ENCODE measurements around the gene CCDC150. TPM values are rescaled to one million over a fixed set of nuclear protein-coding genes. Genes with fewer than 3 reads are reported as not detected.
A peak's percentile ranks its signal among the peaks of the same experiment; 100 is the strongest.
"Not testable (repeated sequence)": the region's sequence is repeated elsewhere in the genome, so short reads cannot be mapped to it uniquely, and the experiment has no call there.

The CCDC150 gene
- total RNA-seq, 1 donor from 2014 or later: 17.8 TPM

- peaks cover 60% of the 10 kb centered on the region for H3K36me3 Mint-ChIP-seq (ENCODE audit: low read depth)
- H3K4me3 Mint-ChIP-seq (ENCODE audit: low read depth); DNase-seq (ENCODE audit: low spot score); H3K27ac Mint-ChIP-seq; intact Hi-C loops (cut with micrococcal nuclease); H3K4me1 Mint-ChIP-seq (ENCODE audit: low read depth); H3K27me3 Mint-ChIP-seq (ENCODE audit: low read depth): not testable (repeated sequence)
- H3K9me3 Mint-ChIP-seq: peaks cover 52% of the 10 kb centered on the region
Observed at GRCh38 chr2:196736646-196737045, 97.1 kb downstream of the CCDC150 start.

GRCh38 chr2:196737046-196737445 lies 97.5 kb downstream of the CCDC150 start:
- peaks cover 58% of the 10 kb centered on the region for H3K36me3 Mint-ChIP-seq (ENCODE audit: low read depth)
- no peaks in the 10 kb centered on the region for H3K4me1 Mint-ChIP-seq (ENCODE audit: low read depth)
- no peaks in the 10 kb centered on the region for H3K27me3 Mint-ChIP-seq (ENCODE audit: low read depth)
- H3K9me3 Mint-ChIP-seq: peaks cover 52% of the 10 kb centered on the region
- intact Hi-C loops (cut with micrococcal nuclease): no loop called here
- H3K27ac Mint-ChIP-seq: no peak overlapping the region
- no peak overlapping the region for H3K4me3 Mint-ChIP-seq (ENCODE audit: low read depth)
- DNase-seq (ENCODE audit: low spot score): no peak

- H3K4me3 Mint-ChIP-seq (ENCODE audit: low read depth): no peak overlapping the region
- no peak overlapping the region for H3K27ac Mint-ChIP-seq
- no peaks in the 10 kb centered on the region for H3K4me1 Mint-ChIP-seq (ENCODE audit: low read depth)
- no peaks in the 10 kb centered on the region for H3K27me3 Mint-ChIP-seq (ENCODE audit: low read depth)
- intact Hi-C loops (cut with micrococcal nuclease): no loop called here
- DNase-seq (ENCODE audit: low spot score): no peak
- H3K9me3 Mint-ChIP-seq: peaks cover 52% of the 10 kb centered on the region
- H3K36me3 Mint-ChIP-seq (ENCODE audit: low read depth): peaks cover 47% of the 10 kb centered on the region
Observed at GRCh38 chr2:196739031-196739430, 99.5 kb downstream of the CCDC150 start.

GRCh38 chr2:196742216-196742615 lies 102.7 kb downstream of the CCDC150 start:
- Mint-ChIP-seq H3K36me3 (ENCODE audit: low read depth) (peaks cover 29% of the 10 kb centered on the region), H3K9me3 (peaks cover 29% of the 10 kb centered on the region), H3K4me1 (ENCODE audit: low read depth) (no peaks in the 10 kb centered on the region), H3K27ac (no peak overlapping the region), H3K27me3 (ENCODE audit: low read depth) (no peaks in the 10 kb centered on the region), H3K4me3 (ENCODE audit: low read depth) (no peak overlapping the region)
- DNase-seq (ENCODE audit: low spot score): no peak
- intact Hi-C loops (cut with micrococcal nuclease): no loop called here

- intact Hi-C loops (cut with micrococcal nuclease): no loop called here
- Mint-ChIP-seq H3K36me3 (ENCODE audit: low read depth) (peaks cover 28% of the 10 kb centered on the region), H3K27ac (no peak overlapping the region), H3K4me1 (ENCODE audit: low read depth) (no peaks in the 10 kb centered on the region), H3K4me3 (ENCODE audit: low read depth) (no peak overlapping the region), H3K9me3 (peaks cover 28% of the 10 kb centered on the region), H3K27me3 (ENCODE audit: low read depth) (no peaks in the 10 kb centered on the region)
- no peak for DNase-seq (ENCODE audit: low spot score)
Observed at GRCh38 chr2:196742685-196743084, 103.2 kb downstream of the CCDC150 start.

GRCh38 chr2:196743165-196743564 lies 103.7 kb downstream of the CCDC150 start:
- DNase-seq (ENCODE audit: low spot score): no peak
- Mint-ChIP-seq H3K27me3 (ENCODE audit: low read depth) (no peaks in the 10 kb centered on the region), H3K36me3 (ENCODE audit: low read depth) (peaks cover 23% of the 10 kb centered on the region), H3K4me3 (ENCODE audit: low read depth) (no peak overlapping the region), H3K27ac (no peak overlapping the region), H3K4me1 (ENCODE audit: low read depth) (peaks cover under 1% of the 10 kb centered on the region), H3K9me3 (peaks cover 23% of the 10 kb centered on the region)
- intact Hi-C loops (cut with micrococcal nuclease): no loop called here

GRCh38 chr2:196745711-196746110 lies 106.2 kb downstream of the CCDC150 start:
- peaks cover 9% of the 10 kb centered on the region for H3K4me1 Mint-ChIP-seq (ENCODE audit: low read depth)
- H3K4me3 Mint-ChIP-seq (ENCODE audit: low read depth): no peak overlapping the region
- intact Hi-C loops (cut with micrococcal nuclease): no loop called here
- no peaks in the 10 kb centered on the region for H3K27me3 Mint-ChIP-seq (ENCODE audit: low read depth)
- peaks cover 2% of the 10 kb centered on the region for H3K9me3 Mint-ChIP-seq
- DNase-seq (ENCODE audit: low spot score): no peak
- peaks cover 6% of the 10 kb centered on the region for H3K36me3 Mint-ChIP-seq (ENCODE audit: low read depth)
- H3K27ac Mint-ChIP-seq: no peak overlapping the region

- Mint-ChIP-seq H3K36me3 (ENCODE audit: low read depth) (peaks cover under 1% of the 10 kb centered on the region), H3K27ac (no peak overlapping the region), H3K9me3 (no peaks in the 10 kb centered on the region), H3K27me3 (ENCODE audit: low read depth) (no peaks in the 10 kb centered on the region), H3K4me1 (ENCODE audit: low read depth) (peaks cover 15% of the 10 kb centered on the region), H3K4me3 (ENCODE audit: low read depth) (no peak overlapping the region)
- intact Hi-C loops (cut with micrococcal nuclease): no loop called here
- DNase-seq (ENCODE audit: low spot score): no peak
Observed at GRCh38 chr2:196747400-196747799, 107.9 kb downstream of the CCDC150 start.

GRCh38 chr2:196748123-196748522 lies 108.6 kb downstream of the CCDC150 start:
- H3K4me1 Mint-ChIP-seq (ENCODE audit: low read depth): peaks cover 15% of the 10 kb centered on the region
- intact Hi-C loops (cut with micrococcal nuclease): no loop called here
- H3K27ac Mint-ChIP-seq: no peak overlapping the region
- H3K36me3 Mint-ChIP-seq (ENCODE audit: low read depth): no peaks in the 10 kb centered on the region
- no peak for DNase-seq (ENCODE audit: low spot score)
- H3K27me3 Mint-ChIP-seq (ENCODE audit: low read depth): no peaks in the 10 kb centered on the region
- H3K4me3 Mint-ChIP-seq (ENCODE audit: low read depth): no peak overlapping the region
- peaks cover under 1% of the 10 kb centered on the region for H3K9me3 Mint-ChIP-seq

GRCh38 chr2:196750291-196750923 lies 110.9 kb downstream of the CCDC150 start:
- Mint-ChIP-seq H3K4me3 (ENCODE audit: low read depth) (no peak overlapping the region), H3K27me3 (ENCODE audit: low read depth) (no peaks in the 10 kb centered on the region), H3K36me3 (ENCODE audit: low read depth) (peaks cover 3% of the 10 kb centered on the region), H3K27ac (no peak overlapping the region), H3K9me3 (peaks cover 15% of the 10 kb centered on the region), H3K4me1 (ENCODE audit: low read depth) (peaks cover 15% of the 10 kb centered on the region)
- intact Hi-C loops (cut with micrococcal nuclease): loop anchor here (10.0 kb wide), 1 partner anchor 216 kb away; no protein-coding TSS in a partner anchor
- no peak for DNase-seq (ENCODE audit: low spot score)

- intact Hi-C loops (cut with micrococcal nuclease): loop anchor here (10.0 kb wide), 1 partner anchor 216 kb away; no protein-coding TSS in a partner anchor
- peaks cover 15% of the 10 kb centered on the region for H3K4me1 Mint-ChIP-seq (ENCODE audit: low read depth)
Observed at GRCh38 chr2:196750977-196751631, 111.6 kb downstream of the CCDC150 start.

GRCh38 chr2:196758474-196759377 lies 119.2 kb downstream of the CCDC150 start:
- peaks cover 2% of the 10 kb centered on the region for H3K4me1 Mint-ChIP-seq (ENCODE audit: low read depth)
- intact Hi-C loops (cut with micrococcal nuclease): loop anchor here (10.0 kb wide), 1 partner anchor 224 kb away; no protein-coding TSS in a partner anchor
- DNase-seq (ENCODE audit: low spot score): no peak
- H3K27ac Mint-ChIP-seq: no peak overlapping the region
- no peaks in the 10 kb centered on the region for H3K27me3 Mint-ChIP-seq (ENCODE audit: low read depth)
- no peak overlapping the region for H3K4me3 Mint-ChIP-seq (ENCODE audit: low read depth)
- peaks cover 56% of the 10 kb centered on the region for H3K36me3 Mint-ChIP-seq (ENCODE audit: low read depth)
- H3K9me3 Mint-ChIP-seq: peaks cover 28% of the 10 kb centered on the region

More at GRCh38 chr2:196750977-196751631, 111.6 kb downstream of the CCDC150 start:
- H3K36me3 Mint-ChIP-seq (ENCODE audit: low read depth): peaks cover 10% of the 10 kb centered on the region
- peak; percentile 47 for DNase-seq (ENCODE audit: low spot score)
- H3K27ac Mint-ChIP-seq: no peak overlapping the region
- H3K9me3 Mint-ChIP-seq: peaks cover 22% of the 10 kb centered on the region
- no peak overlapping the region for H3K4me3 Mint-ChIP-seq (ENCODE audit: low read depth)
- no peaks in the 10 kb centered on the region for H3K27me3 Mint-ChIP-seq (ENCODE audit: low read depth)
